Measurements from ENCODE around the gene SKAP1.

The SKAP1 gene

DNA sequence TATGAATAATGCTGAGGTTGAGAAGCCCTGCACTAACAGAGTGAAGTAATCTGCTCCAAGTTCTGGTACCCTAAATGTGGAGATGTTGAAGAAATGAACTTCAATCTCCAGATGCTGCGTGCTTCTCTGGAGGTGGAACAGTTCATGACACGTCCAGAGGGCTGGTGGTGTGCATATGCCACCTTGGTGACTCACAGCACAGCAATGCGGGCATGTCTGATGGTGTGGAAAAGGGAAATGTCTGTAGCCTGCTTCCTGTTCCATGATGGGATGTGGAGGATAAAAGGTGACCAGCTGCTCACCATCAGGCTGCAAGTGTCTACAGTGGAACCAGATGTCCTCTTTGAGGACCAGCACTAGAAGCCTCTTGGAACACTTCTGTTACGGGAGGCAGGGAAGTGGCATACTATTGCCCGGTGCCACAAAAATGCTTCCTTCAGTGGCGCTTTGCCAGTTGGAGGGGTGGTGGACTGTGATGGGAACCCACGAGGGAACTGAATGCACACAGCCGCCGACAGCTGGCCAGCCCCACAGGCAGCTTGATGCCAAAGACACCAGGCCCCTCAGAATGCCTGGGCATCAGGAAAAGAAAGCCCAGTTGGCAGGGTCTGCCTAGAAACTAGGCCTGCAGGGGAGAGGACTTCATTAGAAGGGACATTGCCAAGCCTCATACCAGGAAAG lies 302.5 kb downstream of the SKAP1 start:
- Histone ChIP-seq H3K79me2 (ENCODE audit: insufficient read depth, low read length) (no peaks in the 10 kb centered on the region), H3K4me2 (ENCODE audit: low read depth, low read length, poor library complexity, severe bottlenecking) (no peak overlapping the region), H3K9me2 (replicated peaks; ENCODE audit: insufficient read depth, low read length) (no peaks in the 10 kb centered on the region), H2AFZ (ENCODE audit: low read depth, low read length, severe bottlenecking) (no peak overlapping the region), H3K36me3 (ENCODE audit: low read length) (no peaks in the 10 kb centered on the region), H3K9me3 (ENCODE audit: insufficient read depth, low read length) (no peaks in the 10 kb centered on the region), H3K4me3 (ENCODE audit: insufficient read depth, low read length, poor library complexity, severe bottlenecking) (no peak overlapping the region), H4K20me1 (ENCODE audit: low read depth, low read length) (no peaks in the 10 kb centered on the region), H3K9ac (ENCODE audit: low read length) (no peak overlapping the region), H3F3A (ENCODE audit: insufficient read depth) (no peaks in the 10 kb centered on the region), H3K27ac (ENCODE audit: low read depth, low read length) (no peak overlapping the region), H3K27me3 (ENCODE audit: low read length) (no peaks in the 10 kb centered on the region)
- no peak for TF ChIP-seq EZH2phosphoT487 (conservative IDR thresholded peaks at IDR 0.05; ENCODE audit: low read length)
- TF ChIP-seq CTCF (IDR thresholded peaks at IDR 0.05; ENCODE audit: insufficient read depth, low read length, poor library complexity, severe bottlenecking), result no peak

DNA sequence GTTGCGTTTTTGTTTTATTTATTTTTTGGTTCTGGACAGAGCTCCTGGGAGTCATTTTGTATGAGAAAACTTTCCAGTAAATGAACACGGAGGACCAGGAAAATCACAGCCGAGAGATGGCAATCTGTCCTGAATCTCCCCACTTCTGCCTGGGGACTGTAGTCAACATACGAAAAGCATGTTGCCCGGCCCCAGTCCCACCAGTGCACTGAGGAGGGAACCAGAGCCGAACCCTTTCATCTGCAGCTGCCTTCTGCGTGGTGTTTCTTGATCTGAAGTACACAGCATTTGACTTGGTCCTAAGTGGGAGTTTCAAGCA lies 303.5 kb downstream of the SKAP1 start:
- Histone ChIP-seq H2AFZ (ENCODE audit: low read depth, low read length, severe bottlenecking) (no peak overlapping the region), H3K9me2 (replicated peaks; ENCODE audit: insufficient read depth, low read length) (no peaks in the 10 kb centered on the region), H3K27ac (ENCODE audit: low read depth, low read length) (no peak overlapping the region), H3K27me3 (ENCODE audit: low read length) (no peaks in the 10 kb centered on the region), H3K9me3 (ENCODE audit: insufficient read depth, low read length) (no peaks in the 10 kb centered on the region), H3K79me2 (ENCODE audit: insufficient read depth, low read length) (no peaks in the 10 kb centered on the region), H3K36me3 (ENCODE audit: low read length) (no peaks in the 10 kb centered on the region), H3K4me2 (ENCODE audit: low read depth, low read length, poor library complexity, severe bottlenecking) (no peak overlapping the region), H3F3A (ENCODE audit: insufficient read depth) (no peaks in the 10 kb centered on the region), H4K20me1 (ENCODE audit: low read depth, low read length) (no peaks in the 10 kb centered on the region), H3K4me3 (ENCODE audit: insufficient read depth, low read length, poor library complexity, severe bottlenecking) (no peak overlapping the region), H3K9ac (ENCODE audit: low read length) (no peak overlapping the region)
- TF ChIP-seq CTCF (IDR thresholded peaks at IDR 0.05; ENCODE audit: insufficient read depth, low read length, poor library complexity, severe bottlenecking), result no peak
- no peak for TF ChIP-seq EZH2phosphoT487 (conservative IDR thresholded peaks at IDR 0.05; ENCODE audit: low read length)

DNA sequence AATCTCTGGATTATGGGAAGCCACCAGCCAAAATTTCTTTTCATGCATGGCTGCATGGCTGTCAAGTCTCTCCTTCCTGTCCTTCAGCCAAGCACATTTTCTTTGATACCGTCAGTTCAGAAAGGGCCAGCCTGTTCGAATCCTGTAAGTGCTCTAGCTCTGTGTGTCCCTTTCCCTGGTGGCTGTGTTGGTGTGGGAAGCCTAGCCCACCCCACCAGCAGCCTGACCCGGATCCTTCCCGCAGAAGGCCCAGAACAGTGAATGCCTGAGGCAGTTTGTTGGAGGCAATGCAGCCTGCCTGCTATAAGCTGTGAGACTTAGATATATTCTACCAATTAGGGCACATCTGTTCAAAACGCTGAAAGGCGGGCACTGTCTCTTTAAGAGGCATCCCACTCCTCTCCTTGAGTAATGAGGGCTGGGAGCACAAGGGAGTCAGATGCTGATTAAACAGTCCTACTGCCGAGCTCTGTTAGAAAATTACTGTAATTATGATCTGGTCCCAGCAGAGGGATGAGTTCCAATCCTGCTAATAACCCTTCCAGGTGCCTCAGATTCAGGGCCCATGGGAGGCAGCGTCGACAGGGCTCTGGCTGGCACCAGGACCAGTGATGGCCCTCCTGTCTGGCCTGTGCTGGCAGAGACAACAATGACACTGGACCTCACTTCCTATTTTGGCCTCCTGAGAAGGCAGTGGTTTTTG lies 304.0 kb downstream of the SKAP1 start:
- H3K4me2 ChIP-seq (ENCODE audit: low read depth, low read length, poor library complexity, severe bottlenecking), result no peak overlapping the region
- H3K4me3 ChIP-seq (ENCODE audit: insufficient read depth, low read length, poor library complexity, severe bottlenecking), result no peak overlapping the region
- no peaks in the 10 kb centered on the region for H3K36me3 ChIP-seq (ENCODE audit: low read length)
- no peaks in the 10 kb centered on the region for H3K9me2 ChIP-seq (replicated peaks; ENCODE audit: insufficient read depth, low read length)
- no peak overlapping the region for H3K9ac ChIP-seq (ENCODE audit: low read length)
- no peaks in the 10 kb centered on the region for H3K79me2 ChIP-seq (ENCODE audit: insufficient read depth, low read length)
- no peak overlapping the region for H2AFZ ChIP-seq (ENCODE audit: low read depth, low read length, severe bottlenecking)
- no peaks in the 10 kb centered on the region for H3F3A ChIP-seq (ENCODE audit: insufficient read depth)
- H3K9me3 ChIP-seq (ENCODE audit: insufficient read depth, low read length), result no peaks in the 10 kb centered on the region
- H3K27me3 ChIP-seq (ENCODE audit: low read length), result no peaks in the 10 kb centered on the region
- H4K20me1 ChIP-seq (ENCODE audit: low read depth, low read length), result no peaks in the 10 kb centered on the region
- no peak overlapping the region for H3K27ac ChIP-seq (ENCODE audit: low read depth, low read length)
- no peak for TF ChIP-seq EZH2phosphoT487 (conservative IDR thresholded peaks at IDR 0.05; ENCODE audit: low read length)
- no peak for TF ChIP-seq CTCF (IDR thresholded peaks at IDR 0.05; ENCODE audit: insufficient read depth, low read length, poor library complexity, severe bottlenecking)

Measured in SU-DHL-6 (cell line).